ENCODE results near the gene MAPRE2.

DNA sequence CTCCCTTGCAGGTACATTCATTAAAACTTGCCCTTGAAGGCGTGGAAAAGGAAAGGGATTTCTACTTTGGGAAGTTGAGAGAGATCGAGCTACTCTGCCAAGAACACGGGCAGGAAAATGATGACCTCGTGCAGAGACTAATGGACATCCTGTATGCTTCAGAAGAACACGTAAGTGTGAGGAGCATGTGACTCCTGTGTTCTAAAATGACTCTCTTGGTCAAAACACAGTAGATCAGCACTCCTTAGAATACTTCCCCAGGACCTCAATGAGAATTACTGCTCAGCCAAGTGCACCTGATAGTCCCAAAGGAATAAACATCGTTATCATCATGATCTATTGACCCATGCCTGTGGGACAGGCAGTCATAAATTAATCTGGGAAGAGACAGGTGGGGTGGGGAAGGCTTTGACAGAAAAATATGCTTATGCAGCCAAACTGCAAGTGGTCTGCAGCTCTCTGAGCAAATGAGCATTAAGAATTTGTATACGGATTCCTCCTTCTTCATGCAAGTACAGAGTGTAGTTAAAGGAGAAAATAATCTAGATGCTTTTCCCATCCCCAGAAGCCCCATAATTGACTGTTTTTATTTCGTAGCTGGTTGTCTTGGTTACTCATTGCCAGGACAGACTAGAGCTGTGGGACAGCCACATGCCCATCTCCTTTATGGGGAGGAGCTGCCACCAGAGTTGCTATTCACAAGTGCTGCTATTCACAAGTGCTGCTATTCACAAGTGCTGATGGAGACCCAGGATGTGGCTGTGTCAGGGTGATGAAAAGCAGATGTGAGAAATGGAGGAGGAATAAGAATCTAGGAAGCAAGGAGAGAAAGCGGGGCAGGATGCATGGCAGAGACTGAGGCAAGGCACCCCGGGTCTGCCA is 91.0 kb downstream of the MAPRE2 start:
- TF ChIP-seq, protein P1, sequence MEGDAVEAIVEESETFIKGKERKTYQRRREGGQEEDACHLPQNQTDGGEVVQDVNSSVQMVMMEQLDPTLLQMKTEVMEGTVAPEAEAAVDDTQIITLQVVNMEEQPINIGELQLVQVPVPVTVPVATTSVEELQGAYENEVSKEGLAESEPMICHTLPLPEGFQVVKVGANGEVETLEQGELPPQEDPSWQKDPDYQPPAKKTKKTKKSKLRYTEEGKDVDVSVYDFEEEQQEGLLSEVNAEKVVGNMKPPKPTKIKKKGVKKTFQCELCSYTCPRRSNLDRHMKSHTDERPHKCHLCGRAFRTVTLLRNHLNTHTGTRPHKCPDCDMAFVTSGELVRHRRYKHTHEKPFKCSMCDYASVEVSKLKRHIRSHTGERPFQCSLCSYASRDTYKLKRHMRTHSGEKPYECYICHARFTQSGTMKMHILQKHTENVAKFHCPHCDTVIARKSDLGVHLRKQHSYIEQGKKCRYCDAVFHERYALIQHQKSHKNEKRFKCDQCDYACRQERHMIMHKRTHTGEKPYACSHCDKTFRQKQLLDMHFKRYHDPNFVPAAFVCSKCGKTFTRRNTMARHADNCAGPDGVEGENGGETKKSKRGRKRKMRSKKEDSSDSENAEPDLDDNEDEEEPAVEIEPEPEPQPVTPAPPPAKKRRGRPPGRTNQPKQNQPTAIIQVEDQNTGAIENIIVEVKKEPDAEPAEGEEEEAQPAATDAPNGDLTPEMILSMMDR (IDR thresholded peaks at IDR 0.05): no peak
- TF ChIP-seq POLR2A (IDR thresholded peaks at IDR 0.05): no peak

Data from heart left ventricle (tissue), 13 donors.